DND-41 (cell line): ENCODE data around the gene TMCC1.
"Not testable (repeated sequence)": the region's sequence is repeated elsewhere in the genome, so short reads cannot be mapped to it uniquely, and the experiment has no call there.

Experiments used
- ATAC-seq: fragments of 200-7000 bp; cut with Tn5 transposase; 3 replicates; pipeline ENCODE4 v1.9.1; 2021; ENCODE audit warnings: low read depth; ENCODE audit not compliant: insufficient read depth
- DNase-seq: peaks from one replicate; pipeline ENCODE4 v3.0.0-alpha.2; 2020
- H2AFZ ChIP-seq: 2 replicates; pipeline ENCODE4 v1.6.0; 2012; ENCODE audit warnings: low read depth, low read length
- H3K27ac ChIP-seq: 2 replicates; pipeline ENCODE4 v1.5.1; 2012; ENCODE audit warnings: low read length, inconsistent platforms
- H3K27me3 ChIP-seq: fragments of 200-600 bp; sonication (generic); 2 replicates; pipeline ENCODE4 v1.6.0; 2012; ENCODE audit warnings: low read length, mild to moderate bottlenecking, inconsistent platforms; ENCODE audit not compliant: insufficient read depth, poor library complexity
- H3K36me3 ChIP-seq: 2 replicates; pipeline ENCODE4 v1.5.1; 2012; ENCODE audit warnings: low read length, inconsistent platforms; ENCODE audit not compliant: insufficient read depth
- H3K4me1 ChIP-seq: 2 replicates; pipeline ENCODE4 v1.5.1; 2012; ENCODE audit warnings: mild to moderate bottlenecking, low read length; ENCODE audit not compliant: insufficient read depth
- H3K4me2 ChIP-seq: 2 replicates; pipeline ENCODE4 v1.6.0; 2012; ENCODE audit warnings: mild to moderate bottlenecking, moderate library complexity, low read length, inconsistent platforms; ENCODE audit not compliant: insufficient read depth
- H3K4me3 ChIP-seq, 2 experiments: fragments of 200-600 bp in 1 of 2; shearing (Covaris generic) in 1 of 2; 2 replicates each; pipeline ENCODE4 v1.5.1; 2012 to 2016; ENCODE audit warnings: inconsistent platforms in 2 of 2, low read length in 2 of 2, mild to moderate bottlenecking in 2 of 2, low read depth in 1 of 2, moderate library complexity in 1 of 2
- H3K79me2 ChIP-seq: 2 replicates; pipeline ENCODE4 v1.6.0; 2012; ENCODE audit warnings: low read length, inconsistent platforms; ENCODE audit not compliant: insufficient read depth
- H3K9ac ChIP-seq: 2 replicates; pipeline ENCODE4 v1.6.0; 2012; ENCODE audit warnings: low read depth, mild to moderate bottlenecking, inconsistent platforms, low read length, moderate library complexity
- H3K9me3 ChIP-seq: 2 replicates; pipeline ENCODE4 v1.5.1; 2012; ENCODE audit warnings: low read length, moderate library complexity, mild to moderate bottlenecking, inconsistent platforms; ENCODE audit not compliant: insufficient read depth, severe bottlenecking
- H4K20me1 ChIP-seq: 2 replicates; pipeline ENCODE4 v1.6.0; 2012; ENCODE audit warnings: low read length; ENCODE audit not compliant: insufficient read depth
- CTCF ChIP-seq: IDR thresholded peaks from 2 replicates; pipeline ENCODE4 v1.5.1; 2012; ENCODE audit warnings: borderline replicate concordance, low read length, moderate library complexity, mild to moderate bottlenecking; ENCODE audit not compliant: poor library complexity, severe bottlenecking; ENCODE audit errors: extremely low read depth
- EZH2 ChIP-seq: IDR thresholded peaks from 3 replicates; pipeline ENCODE4 v1.6.1; 2012; ENCODE audit warnings: borderline replicate concordance, low read depth, mild to moderate bottlenecking, moderate library complexity, low read length, inconsistent platforms; ENCODE audit not compliant: severe bottlenecking

Gene TMCC1

GRCh38 chr3:129917423-129918007 is 24.0 kb upstream of the TMCC1 start:
- Histone ChIP-seq H3K9ac (no peak overlapping the region), H3K4me3 (no peak overlapping the region), H2AFZ (no peak overlapping the region), H3K27ac (no peak overlapping the region), H3K4me2 (no peak overlapping the region), H4K20me1 (no peaks in the 10 kb centered on the region), H3K9me3 (peaks cover 36% of the 10 kb centered on the region), H3K79me2 (no peaks in the 10 kb centered on the region), H3K27me3 (no peaks in the 10 kb centered on the region), H3K4me1 (no peaks in the 10 kb centered on the region), H3K36me3 (no peaks in the 10 kb centered on the region)
- DNase-seq (no peak), ATAC-seq (no peak)
- no peak for TF ChIP-seq CTCF
- TF ChIP-seq EZH2: no peak

GRCh38 chr3:129913618-129914017 is 20.1 kb upstream of the TMCC1 start:
- Histone ChIP-seq H2AFZ (no peak overlapping the region), H3K79me2 (no peaks in the 10 kb centered on the region), H3K27ac (no peak overlapping the region), H3K4me1 (no peaks in the 10 kb centered on the region), H3K4me2 (no peak overlapping the region), H3K9me3 (peaks cover 29% of the 10 kb centered on the region), H3K9ac (no peak overlapping the region), H4K20me1 (no peaks in the 10 kb centered on the region), H3K27me3 (no peaks in the 10 kb centered on the region), H3K36me3 (no peaks in the 10 kb centered on the region), H3K4me3 (no peak overlapping the region)
- TF ChIP-seq EZH2: no peak
- no peak for TF ChIP-seq CTCF
- DNase-seq: no peak
- no peak for ATAC-seq

- 0 out of 2 replicates have a peak, but pooled peaks cover 3% of the 10 kb centered on the region for H3K36me3 ChIP-seq
- H3K4me1 ChIP-seq: no peaks in the 10 kb centered on the region
- no peak overlapping the region for H2AFZ ChIP-seq
- H4K20me1 ChIP-seq: no peaks in the 10 kb centered on the region
- peaks cover 19% of the 10 kb centered on the region for H3K9me3 ChIP-seq
- no peaks in the 10 kb centered on the region for H3K27me3 ChIP-seq
- no peak for ATAC-seq
- DNase-seq: no peak
- no peak overlapping the region for H3K4me3 ChIP-seq
- no peak overlapping the region for H3K27ac ChIP-seq
- TF ChIP-seq EZH2 (no peak), CTCF (no peak)
- H3K79me2 ChIP-seq: no peaks in the 10 kb centered on the region
- H3K4me2 ChIP-seq: no peak overlapping the region
- no peak overlapping the region for H3K9ac ChIP-seq
Measured at GRCh38 chr3:129911261-129911861, 17.9 kb upstream of the TMCC1 start.

- H3K9ac ChIP-seq, H3K27me3 ChIP-seq, H4K20me1 ChIP-seq, H3K4me3 ChIP-seq, ATAC-seq, H3K4me2 ChIP-seq, H3K4me1 ChIP-seq, H3K79me2 ChIP-seq, H3K27ac ChIP-seq, H2AFZ ChIP-seq, DNase-seq: not testable (repeated sequence)
- Histone ChIP-seq H3K36me3 (peaks cover 11% of the 10 kb centered on the region; the same call in 1 of the 2 replicates), H3K9me3 (peaks cover 32% of the 10 kb centered on the region)
Measured at GRCh38 chr3:129909235-129909634, 15.7 kb upstream of the TMCC1 start.
